Fibroblast of skin of left quadriceps (primary cell): ENCODE measurements around the gene RAB32.

Experiments
- DNase-seq, 2 experiments: peaks; one replicate each; pipeline ENCODE4 v3.0.0-alpha.2; 2013; ENCODE audit warnings: low read depth in 2 of 2

Gene RAB32

GRCh38 chr6:146582857-146583256 lies 39.2 kb downstream of the RAB32 start:
- DNase-seq, result no peak

GRCh38 chr6:146583966-146584365 lies 40.3 kb downstream of the RAB32 start:
- peak in 1 of 2 experiments; percentile 6 for DNase-seq

- no peak for DNase-seq
Measured at GRCh38 chr6:146587459-146587858, 43.8 kb downstream of the RAB32 start.

GRCh38 chr6:146590492-146590891 lies 46.9 kb downstream of the RAB32 start:
- no peak for DNase-seq

- DNase-seq, result no peak
Measured at GRCh38 chr6:146592451-146592850, 48.8 kb downstream of the RAB32 start.

- no peak for DNase-seq
Measured at GRCh38 chr6:146593986-146594385, 50.4 kb downstream of the RAB32 start.

- DNase-seq, result no peak
Measured at GRCh38 chr6:146594495-146594894, 50.9 kb downstream of the RAB32 start.

GRCh38 chr6:146595972-146596731 lies 52.5 kb downstream of the RAB32 start:
- DNase-seq, result no peak

- no peak for DNase-seq
Measured at GRCh38 chr6:146598772-146599405, 55.3 kb downstream of the RAB32 start, which contains the start of gene ADGB. Gene ADGB, plus strand, starts transcription at chr6:146598972. Its CDS starts 69 bp downstream, at chr6:146599041.

GRCh38 chr6:146601352-146601751 lies 57.7 kb downstream of the RAB32 start:
- no peak for DNase-seq

- DNase-seq, result no peak
Measured at GRCh38 chr6:146602526-146602925, 58.9 kb downstream of the RAB32 start.
